Liver (tissue), 9 donors: Measurements from ENCODE around the gene OR2F2. TPM values are rescaled to one million over a fixed set of nuclear protein-coding genes. Genes with fewer than 3 reads are reported as not detected.

ENCODE experiments used
- DNase-seq: peaks from one replicate; pipeline ENCODE4 v3.0.0-alpha.2; 2017; ENCODE audit warnings: low spot score
- H3K27ac ChIP-seq, 2 donors: one replicate each; pipeline ENCODE4 v1.7.0; 2013; ENCODE audit warnings: inconsistent platforms in 2 of 2, low read length in 2 of 2, control low read depth in 1 of 2, low read depth in 1 of 2, mild to moderate bottlenecking in 1 of 2
- H3K27me3 ChIP-seq, 4 donors: one replicate each; pipeline versions ENCODE4 v1.6.1 to v1.7.0; 2013; ENCODE audit warnings: low read length in 3 of 4, inconsistent platforms in 1 of 4, mild to moderate bottlenecking in 1 of 4, moderate library complexity in 1 of 4; ENCODE audit not compliant: control insufficient read depth in 4 of 4, insufficient read depth in 4 of 4
- H3K36me3 ChIP-seq, 4 donors: one replicate each; pipeline versions ENCODE4 v1.6.1 to v1.7.0; 2013; ENCODE audit warnings: low read length in 3 of 4, mild to moderate bottlenecking in 3 of 4, low read depth in 1 of 4, moderate library complexity in 1 of 4; ENCODE audit not compliant: control insufficient read depth in 4 of 4, insufficient read depth in 3 of 4
- H3K4me1 ChIP-seq, 4 donors: one replicate each; pipeline versions ENCODE4 v1.6.1 to v1.7.0; 2013; ENCODE audit warnings: low read length in 3 of 4, mild to moderate bottlenecking in 3 of 4, moderate library complexity in 1 of 4; ENCODE audit not compliant: control insufficient read depth in 4 of 4, insufficient read depth in 4 of 4
- H3K4me3 ChIP-seq, 3 donors: one replicate each; pipeline versions ENCODE4 v1.6.1 to v1.7.0; 2013; ENCODE audit warnings: low read length in 3 of 3, control low read depth in 1 of 3, low read depth in 1 of 3, mild to moderate bottlenecking in 1 of 3
- H3K9ac ChIP-seq, 2 donors: one replicate each; pipeline ENCODE4 v1.7.0; 2013; ENCODE audit warnings: low read length in 2 of 2, mild to moderate bottlenecking in 2 of 2, moderate library complexity in 2 of 2, control low read depth in 1 of 2, low read depth in 1 of 2
- H3K9me3 ChIP-seq, 4 donors: one replicate each; pipeline versions ENCODE4 v1.6.1 to v1.7.0; 2013; ENCODE audit warnings: low read length in 3 of 4; ENCODE audit not compliant: control insufficient read depth in 4 of 4
- FOXA1 ChIP-seq: IDR thresholded peaks from 2 replicates; pipeline ENCODE4 v1.6.1; 2016; ENCODE audit warnings: antibody characterized with exemption
- FOXA2 ChIP-seq: IDR thresholded peaks from 2 replicates; pipeline ENCODE4 v1.6.1; 2016; ENCODE audit warnings: antibody characterized with exemption
- GABPA ChIP-seq, 2 donors: IDR thresholded peaks in 1 of 2; conservative IDR thresholded peaks in 1 of 2; 2 replicates each; pipeline ENCODE4 v1.6.1; 2016; ENCODE audit warnings: antibody characterized with exemption in 2 of 2, mild to moderate bottlenecking in 1 of 2, moderate library complexity in 1 of 2
- HNF4A ChIP-seq, 2 donors: conservative IDR thresholded peaks; 2 replicates each; pipeline ENCODE4 v1.6.1; 2016; ENCODE audit warnings: antibody characterized with exemption in 2 of 2, mild to moderate bottlenecking in 2 of 2
- HNF4G ChIP-seq: IDR thresholded peaks from 2 replicates; pipeline ENCODE4 v1.6.1; 2016; ENCODE audit warnings: antibody characterized with exemption
- JUND ChIP-seq, 2 donors: IDR thresholded peaks; 2 replicates each; pipeline ENCODE4 v1.6.1; 2016; ENCODE audit warnings: antibody characterized with exemption in 2 of 2
- NR2F2 ChIP-seq: IDR thresholded peaks from 2 replicates; pipeline ENCODE4 v1.6.1; 2016; ENCODE audit warnings: antibody characterized with exemption
- RXRA ChIP-seq, 2 donors: IDR thresholded peaks; 2 replicates each; pipeline ENCODE4 v1.6.1; 2017 to 2018; ENCODE audit warnings: antibody characterized with exemption in 2 of 2, mild to moderate bottlenecking in 1 of 2
- SP1 ChIP-seq: IDR thresholded peaks from 2 replicates; pipeline ENCODE4 v1.6.1; 2018; ENCODE audit warnings: antibody characterized with exemption, mild to moderate bottlenecking
- TAF1 ChIP-seq: conservative IDR thresholded peaks from 2 replicates; pipeline ENCODE4 v1.6.1; 2016; ENCODE audit warnings: antibody characterized with exemption, mild to moderate bottlenecking
- YY1 ChIP-seq: IDR thresholded peaks from 2 replicates; pipeline ENCODE4 v1.6.1; 2016; ENCODE audit warnings: antibody characterized with exemption, mild to moderate bottlenecking
- WGBS: extraction: QIAGEN DNeasy Blood & Tissue Kit; methylation state at CpG from one replicate; pipeline ENCODE4 v1.1.7; 2013; 5-methylcytosine and 5-hydroxymethylcytosine counted together
- polyA plus RNA-seq, 2 donors: library from polyadenylated mRNA; stranded (reverse) in 1 of 2; unstranded in 1 of 2; fragments of 200-250 nt in 1 of 2; fragments of >200 nt in 1 of 2; fragmentation: Nextera tagmentation in 1 of 2; extraction: Ambion mirVana in 1 of 2; gene quantifications; one replicate each; pipeline versions ENCODE4 v1.2.1 to v1.2.3, GENCODE V29; 2013 to 2015
- total RNA-seq, 2 donors: library from RNA; depleted of rRNA; stranded (reverse); fragments of >200 nt; gene quantifications; one replicate each; pipeline ENCODE4 v1.2.3, GENCODE V29; 2014
- TF ChIP-seq, protein P1 (sequence below): fragments of 150-350 bp; IDR thresholded peaks from 2 replicates; pipeline ENCODE4 v1.5.1; 2017; ENCODE audit warnings: improper control_type of control experiment, low read depth, low read length; ENCODE audit not compliant: missing input control
- TF ChIP-seq, protein P2 (sequence below): IDR thresholded peaks from 2 replicates; pipeline ENCODE4 v1.6.1; 2016; ENCODE audit warnings: antibody characterized with exemption
- TF ChIP-seq, protein P3 (sequence below): IDR thresholded peaks from 2 replicates; pipeline ENCODE4 v1.6.1; 2016; ENCODE audit warnings: antibody characterized with exemption
- TF ChIP-seq, protein P4 (sequence below): IDR thresholded peaks from 2 replicates; pipeline ENCODE4 v1.6.1; 2016; ENCODE audit warnings: antibody characterized with exemption
- donor health status: healthy.
- donor health status: healthy.
- donor health status: healthy.
- donor health status: healthy.
- donor health status: healthy.

OR2F2 gene
- total and polyA plus RNA-seq, 4 donors = not detected

DNA sequence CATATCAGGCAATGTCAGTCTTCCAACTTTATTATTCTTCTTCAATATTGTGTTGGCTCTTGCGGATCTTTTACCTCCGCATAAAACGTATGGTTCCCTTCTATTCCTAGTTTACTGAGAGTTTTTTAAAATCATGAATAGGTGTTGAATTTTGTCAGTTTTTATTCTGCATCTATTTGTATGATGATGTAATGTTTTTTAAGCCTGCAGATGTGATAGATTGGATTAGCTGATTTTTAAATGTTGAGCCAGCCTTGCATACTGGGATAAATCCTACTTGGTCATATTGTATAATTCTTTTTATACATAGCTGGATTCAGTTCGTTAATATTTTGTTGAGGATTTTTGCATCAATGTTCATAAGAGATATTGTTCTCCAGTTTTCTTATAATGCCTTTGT lies 10.4 kb downstream of the OR2F2 start:
- 93% methylated on average over 4 of the region's 4 CpGs for WGBS
- TF ChIP-seq YY1 (no peak), FOXA1 (no peak), NR2F2 (no peak), SP1 (no peak), FOXA2 (no peak), JUND (IDR thresholded peaks at IDR 0.05) (no peak), HNF4A (conservative IDR thresholded peaks at IDR 0.05) (no peak), HNF4G (no peak), GABPA (IDR thresholded peaks at IDR 0.05 in 1 of 2, conservative IDR thresholded peaks at IDR 0.05 in 1 of 2) (no peak), RXRA (IDR thresholded peaks at IDR 0.05) (no peak), TAF1 (no peak)
- TF ChIP-seq, protein P1, sequence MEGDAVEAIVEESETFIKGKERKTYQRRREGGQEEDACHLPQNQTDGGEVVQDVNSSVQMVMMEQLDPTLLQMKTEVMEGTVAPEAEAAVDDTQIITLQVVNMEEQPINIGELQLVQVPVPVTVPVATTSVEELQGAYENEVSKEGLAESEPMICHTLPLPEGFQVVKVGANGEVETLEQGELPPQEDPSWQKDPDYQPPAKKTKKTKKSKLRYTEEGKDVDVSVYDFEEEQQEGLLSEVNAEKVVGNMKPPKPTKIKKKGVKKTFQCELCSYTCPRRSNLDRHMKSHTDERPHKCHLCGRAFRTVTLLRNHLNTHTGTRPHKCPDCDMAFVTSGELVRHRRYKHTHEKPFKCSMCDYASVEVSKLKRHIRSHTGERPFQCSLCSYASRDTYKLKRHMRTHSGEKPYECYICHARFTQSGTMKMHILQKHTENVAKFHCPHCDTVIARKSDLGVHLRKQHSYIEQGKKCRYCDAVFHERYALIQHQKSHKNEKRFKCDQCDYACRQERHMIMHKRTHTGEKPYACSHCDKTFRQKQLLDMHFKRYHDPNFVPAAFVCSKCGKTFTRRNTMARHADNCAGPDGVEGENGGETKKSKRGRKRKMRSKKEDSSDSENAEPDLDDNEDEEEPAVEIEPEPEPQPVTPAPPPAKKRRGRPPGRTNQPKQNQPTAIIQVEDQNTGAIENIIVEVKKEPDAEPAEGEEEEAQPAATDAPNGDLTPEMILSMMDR = no peak
- TF ChIP-seq, protein P2, sequence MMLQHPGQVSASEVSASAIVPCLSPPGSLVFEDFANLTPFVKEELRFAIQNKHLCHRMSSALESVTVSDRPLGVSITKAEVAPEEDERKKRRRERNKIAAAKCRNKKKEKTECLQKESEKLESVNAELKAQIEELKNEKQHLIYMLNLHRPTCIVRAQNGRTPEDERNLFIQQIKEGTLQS = no peak
- TF ChIP-seq, protein P3, sequence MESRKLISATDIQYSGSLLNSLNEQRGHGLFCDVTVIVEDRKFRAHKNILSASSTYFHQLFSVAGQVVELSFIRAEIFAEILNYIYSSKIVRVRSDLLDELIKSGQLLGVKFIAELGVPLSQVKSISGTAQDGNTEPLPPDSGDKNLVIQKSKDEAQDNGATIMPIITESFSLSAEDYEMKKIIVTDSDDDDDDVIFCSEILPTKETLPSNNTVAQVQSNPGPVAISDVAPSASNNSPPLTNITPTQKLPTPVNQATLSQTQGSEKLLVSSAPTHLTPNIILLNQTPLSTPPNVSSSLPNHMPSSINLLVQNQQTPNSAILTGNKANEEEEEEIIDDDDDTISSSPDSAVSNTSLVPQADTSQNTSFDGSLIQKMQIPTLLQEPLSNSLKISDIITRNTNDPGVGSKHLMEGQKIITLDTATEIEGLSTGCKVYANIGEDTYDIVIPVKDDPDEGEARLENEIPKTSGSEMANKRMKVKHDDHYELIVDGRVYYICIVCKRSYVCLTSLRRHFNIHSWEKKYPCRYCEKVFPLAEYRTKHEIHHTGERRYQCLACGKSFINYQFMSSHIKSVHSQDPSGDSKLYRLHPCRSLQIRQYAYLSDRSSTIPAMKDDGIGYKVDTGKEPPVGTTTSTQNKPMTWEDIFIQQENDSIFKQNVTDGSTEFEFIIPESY = no peak
- DNase-seq = no peak
- H3K9ac ChIP-seq = no peak overlapping the region
- H3K27me3 ChIP-seq = no peaks in the 10 kb centered on the region
- H3K27ac ChIP-seq = no peak overlapping the region
- no peaks in the 10 kb centered on the region for H3K4me1 ChIP-seq
- no peaks in the 10 kb centered on the region for H3K36me3 ChIP-seq
- H3K4me3 ChIP-seq = no peak overlapping the region
- H3K9me3 ChIP-seq = no peaks in the 10 kb centered on the region

DNA sequence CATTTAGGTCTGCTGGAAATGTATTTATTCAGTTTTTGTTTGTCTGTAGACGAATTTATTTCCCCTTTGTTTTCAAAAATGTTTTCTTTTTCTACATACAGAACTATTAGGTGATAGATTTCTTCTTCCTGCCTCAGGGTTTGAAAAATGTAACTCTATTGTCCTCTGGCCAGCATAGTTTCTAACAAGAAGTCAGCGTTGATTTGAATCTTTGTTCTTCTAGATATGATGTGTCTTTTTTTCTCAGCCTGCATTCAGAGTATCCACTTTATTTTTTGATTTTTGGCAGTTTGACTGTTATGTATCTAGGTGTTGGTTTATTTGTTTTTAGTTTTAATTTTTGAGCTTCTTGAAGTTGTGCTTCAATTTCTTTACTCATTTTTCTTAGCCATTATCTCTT lies 12.1 kb downstream of the OR2F2 start:
- WGBS = 72% methylated on average over 2 of the region's 2 CpGs
- Histone ChIP-seq H3K9me3 (no peaks in the 10 kb centered on the region), H3K27ac (no peak overlapping the region), H3K4me1 (no peaks in the 10 kb centered on the region), H3K4me3 (no peak overlapping the region), H3K27me3 (no peaks in the 10 kb centered on the region), H3K36me3 (no peaks in the 10 kb centered on the region), H3K9ac (no peak overlapping the region)
- no peak for TF ChIP-seq RXRA (IDR thresholded peaks at IDR 0.05)
- DNase-seq = no peak

DNA sequence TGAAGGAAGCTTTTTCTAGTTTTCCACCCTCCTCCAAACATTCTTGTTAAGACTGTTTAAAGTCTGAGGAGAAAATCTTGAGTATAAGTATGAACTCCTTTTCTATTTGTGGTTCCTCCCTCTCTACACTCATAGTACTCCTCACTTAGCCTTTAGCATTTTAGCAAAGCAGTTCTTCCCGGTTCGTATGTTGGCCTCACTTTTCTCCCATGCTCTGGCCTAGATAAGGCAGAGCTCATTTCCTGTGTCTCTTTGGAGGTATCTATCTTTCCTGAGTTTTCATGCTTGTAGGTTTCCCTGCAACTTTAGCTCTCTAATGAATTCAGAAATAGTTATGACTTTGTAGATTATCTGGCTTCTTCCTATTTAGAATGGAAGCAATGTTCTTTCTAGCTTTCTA lies 13.7 kb downstream of the OR2F2 start:
- H3K4me1 ChIP-seq = no peaks in the 10 kb centered on the region
- TF ChIP-seq, protein P4, sequence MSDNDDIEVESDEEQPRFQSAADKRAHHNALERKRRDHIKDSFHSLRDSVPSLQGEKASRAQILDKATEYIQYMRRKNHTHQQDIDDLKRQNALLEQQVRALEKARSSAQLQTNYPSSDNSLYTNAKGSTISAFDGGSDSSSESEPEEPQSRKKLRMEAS = no peak
- TF ChIP-seq TAF1 (no peak), FOXA1 (no peak)
- TF ChIP-seq, protein P3 = no peak
- 79% methylated on average over 2 of the region's 2 CpGs for WGBS
- H3K36me3 ChIP-seq = no peaks in the 10 kb centered on the region
- H3K27ac ChIP-seq = no peak overlapping the region
- no peak overlapping the region for H3K4me3 ChIP-seq
- no peaks in the 10 kb centered on the region for H3K27me3 ChIP-seq
- H3K9ac ChIP-seq = no peak overlapping the region
- no peak for DNase-seq
- no peaks in the 10 kb centered on the region for H3K9me3 ChIP-seq
